RWPE2 (cell line): ENCODE data around the gene OBSCN.

Experiments used
- ATAC-seq: fragments of 200-7000 bp; cut with Tn5 transposase; 3 replicates; pipeline ENCODE4 v1.9.1; 2021; ENCODE audit warnings: low read depth
- DNase-seq: peaks from one replicate; pipeline ENCODE4 v3.0.0-alpha.2; 2020; ENCODE audit warnings: low spot score
- H3K27ac ChIP-seq: fragments of 450-650 bp; 2 replicates; pipeline ENCODE4 v1.5.1; 2017; ENCODE audit warnings: mild to moderate bottlenecking; ENCODE audit not compliant: poor library complexity, severe bottlenecking
- H3K27me3 ChIP-seq: fragments of 250-450 bp; sonication (Bioruptor Pico); 2 replicates; pipeline ENCODE4 v1.5.1; 2021; ENCODE audit warnings: mild to moderate bottlenecking, moderate library complexity; ENCODE audit not compliant: insufficient read depth, poor library complexity, severe bottlenecking
- H3K36me3 ChIP-seq: fragments of 250-450 bp; sonication (Bioruptor Pico); 2 replicates; pipeline ENCODE4 v1.5.1; 2020; ENCODE audit warnings: low read depth, mild to moderate bottlenecking, moderate library complexity
- H3K4me1 ChIP-seq: fragments of 250-450 bp; sonication (Bioruptor Pico); 2 replicates; pipeline ENCODE4 v1.5.1; 2021; ENCODE audit warnings: mild to moderate bottlenecking, moderate library complexity; ENCODE audit not compliant: insufficient read depth, poor library complexity, severe bottlenecking
- H3K4me3 ChIP-seq: fragments of 250-450 bp; sonication (Bioruptor Pico); 2 replicates; pipeline ENCODE4 v1.5.1; 2021; ENCODE audit warnings: mild to moderate bottlenecking, moderate library complexity; ENCODE audit not compliant: severe bottlenecking
- H3K9me3 ChIP-seq: fragments of 250-450 bp; sonication (Bioruptor Pico); 2 replicates; pipeline ENCODE4 v1.5.1; 2021; ENCODE audit warnings: mild to moderate bottlenecking, moderate library complexity; ENCODE audit not compliant: severe bottlenecking
- CTCF ChIP-seq: fragments of 450-650 bp; IDR thresholded peaks from one replicate; pipeline ENCODE4 v1.5.1; 2017; ENCODE audit warnings: mild to moderate bottlenecking, moderate library complexity; ENCODE audit not compliant: poor library complexity, severe bottlenecking

The OBSCN gene

GRCh38 chr1:228377664-228378089 lies 169.8 kb downstream of the OBSCN start:
- DNase-seq: no peak
- H3K9me3 ChIP-seq: no peaks in the 10 kb centered on the region
- H3K4me3 ChIP-seq: peak overlapping the region; percentile 44
- no peaks in the 10 kb centered on the region for H3K27me3 ChIP-seq
- no peak for ATAC-seq
- H3K27ac ChIP-seq: no peak overlapping the region
- no peaks in the 10 kb centered on the region for H3K4me1 ChIP-seq
- TF ChIP-seq CTCF: no peak
- H3K36me3 ChIP-seq: no peaks in the 10 kb centered on the region

- Histone ChIP-seq H3K27ac (no peak overlapping the region), H3K4me3 (peak overlapping the region; percentile 44), H3K9me3 (no peaks in the 10 kb centered on the region), H3K27me3 (no peaks in the 10 kb centered on the region), H3K4me1 (no peaks in the 10 kb centered on the region), H3K36me3 (no peaks in the 10 kb centered on the region)
- ATAC-seq (peak; percentile 76), DNase-seq (peak; percentile 38)
- TF ChIP-seq CTCF: peak; percentile 29
Observed at GRCh38 chr1:228378090-228378872, 170.4 kb downstream of the OBSCN start.

GRCh38 chr1:228378873-228379460 lies 171.1 kb downstream of the OBSCN start:
- Histone ChIP-seq H3K36me3 (no peaks in the 10 kb centered on the region), H3K27ac (no peak overlapping the region), H3K4me1 (no peaks in the 10 kb centered on the region), H3K27me3 (no peaks in the 10 kb centered on the region), H3K4me3 (peak overlapping the region; percentile 44), H3K9me3 (no peaks in the 10 kb centered on the region)
- no peak for DNase-seq
- no peak for TF ChIP-seq CTCF
- ATAC-seq: no peak

GRCh38 chr1:228379666-228380065 lies 171.8 kb downstream of the OBSCN start:
- Histone ChIP-seq H3K27ac (no peak overlapping the region), H3K4me3 (no peak overlapping the region), H3K27me3 (no peaks in the 10 kb centered on the region), H3K9me3 (no peaks in the 10 kb centered on the region), H3K36me3 (no peaks in the 10 kb centered on the region), H3K4me1 (no peaks in the 10 kb centered on the region)
- ATAC-seq (no peak), DNase-seq (no peak)
- no peak for TF ChIP-seq CTCF

GRCh38 chr1:228381356-228381755 lies 173.5 kb downstream of the OBSCN start:
- Histone ChIP-seq H3K27me3 (no peaks in the 10 kb centered on the region), H3K27ac (no peak overlapping the region), H3K4me3 (no peak overlapping the region), H3K36me3 (no peaks in the 10 kb centered on the region), H3K9me3 (no peaks in the 10 kb centered on the region), H3K4me1 (no peaks in the 10 kb centered on the region)
- ATAC-seq: no peak
- DNase-seq: no peak
- TF ChIP-seq CTCF: no peak
